ENCODE results near the gene KANSL3.

DNA sequence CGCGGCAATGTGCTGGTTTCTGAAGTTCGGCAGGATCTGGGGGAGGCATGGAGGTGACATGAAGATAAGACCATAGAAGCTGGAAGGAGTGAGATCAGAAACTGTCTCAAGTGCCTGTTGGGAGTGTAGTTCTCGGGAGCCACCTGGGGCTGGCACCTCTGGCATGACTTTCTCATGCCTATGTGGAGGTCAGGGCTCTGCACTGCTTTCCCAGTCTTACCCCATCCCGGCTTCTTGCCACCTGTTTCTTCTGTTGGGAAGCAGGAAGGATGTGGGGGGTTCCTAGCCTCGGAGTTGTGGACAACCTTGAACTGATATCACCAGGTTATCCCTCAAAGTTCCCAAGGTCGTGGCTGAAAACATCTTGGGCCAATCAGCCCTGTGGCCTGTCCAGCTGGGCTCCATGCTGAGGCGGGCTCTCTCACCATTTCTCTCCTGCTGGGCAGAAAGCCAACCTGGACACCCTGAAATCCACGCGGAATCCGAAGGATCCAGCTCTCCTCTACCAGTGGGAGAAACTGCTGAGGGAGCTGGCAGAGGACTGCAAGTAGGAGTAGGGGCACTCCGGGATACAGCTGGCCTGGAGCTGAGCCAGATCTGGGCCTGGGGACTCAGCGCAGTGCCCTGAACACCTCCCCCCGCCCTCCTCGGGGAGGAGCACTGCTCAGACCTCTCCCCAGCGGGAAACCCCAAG is 46.9 kb upstream of the KANSL3 start:
- no peak for TF ChIP-seq POLR2AphosphoS5 (IDR thresholded peaks at IDR 0.05; ENCODE audit: low read depth, low read length)
- TF ChIP-seq, protein P1, sequence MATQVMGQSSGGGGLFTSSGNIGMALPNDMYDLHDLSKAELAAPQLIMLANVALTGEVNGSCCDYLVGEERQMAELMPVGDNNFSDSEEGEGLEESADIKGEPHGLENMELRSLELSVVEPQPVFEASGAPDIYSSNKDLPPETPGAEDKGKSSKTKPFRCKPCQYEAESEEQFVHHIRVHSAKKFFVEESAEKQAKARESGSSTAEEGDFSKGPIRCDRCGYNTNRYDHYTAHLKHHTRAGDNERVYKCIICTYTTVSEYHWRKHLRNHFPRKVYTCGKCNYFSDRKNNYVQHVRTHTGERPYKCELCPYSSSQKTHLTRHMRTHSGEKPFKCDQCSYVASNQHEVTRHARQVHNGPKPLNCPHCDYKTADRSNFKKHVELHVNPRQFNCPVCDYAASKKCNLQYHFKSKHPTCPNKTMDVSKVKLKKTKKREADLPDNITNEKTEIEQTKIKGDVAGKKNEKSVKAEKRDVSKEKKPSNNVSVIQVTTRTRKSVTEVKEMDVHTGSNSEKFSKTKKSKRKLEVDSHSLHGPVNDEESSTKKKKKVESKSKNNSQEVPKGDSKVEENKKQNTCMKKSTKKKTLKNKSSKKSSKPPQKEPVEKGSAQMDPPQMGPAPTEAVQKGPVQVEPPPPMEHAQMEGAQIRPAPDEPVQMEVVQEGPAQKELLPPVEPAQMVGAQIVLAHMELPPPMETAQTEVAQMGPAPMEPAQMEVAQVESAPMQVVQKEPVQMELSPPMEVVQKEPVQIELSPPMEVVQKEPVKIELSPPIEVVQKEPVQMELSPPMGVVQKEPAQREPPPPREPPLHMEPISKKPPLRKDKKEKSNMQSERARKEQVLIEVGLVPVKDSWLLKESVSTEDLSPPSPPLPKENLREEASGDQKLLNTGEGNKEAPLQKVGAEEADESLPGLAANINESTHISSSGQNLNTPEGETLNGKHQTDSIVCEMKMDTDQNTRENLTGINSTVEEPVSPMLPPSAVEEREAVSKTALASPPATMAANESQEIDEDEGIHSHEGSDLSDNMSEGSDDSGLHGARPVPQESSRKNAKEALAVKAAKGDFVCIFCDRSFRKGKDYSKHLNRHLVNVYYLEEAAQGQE (IDR thresholded peaks at IDR 0.05; ENCODE audit: insufficient read depth in 1 of 2, low read depth in 2 of 2, low read length in 2 of 2) = no peak
- TF ChIP-seq TAF1 (IDR thresholded peaks at IDR 0.05; ENCODE audit: borderline replicate concordance, insufficient read depth, low read length) = no peak
- TF ChIP-seq SIN3A (IDR thresholded peaks at IDR 0.05; ENCODE audit: borderline replicate concordance, insufficient read depth, low read length) = no peak
- TF ChIP-seq FOXP2 (optimal IDR thresholded peaks at IDR 0.05; ENCODE audit: borderline replicate concordance, extremely low read depth, extremely low read length, insufficient read depth) = no peak

Measured in PFSK-1 (cell line).